GM13976 (cell line): ENCODE measurements around the gene SPATS2L.

ENCODE experiments used
- DNase-seq: peaks from one replicate; pipeline ENCODE4 v3.0.0; 2012; ENCODE audit warnings: low spot score
- in situ Hi-C: fragments of 300-500 bp; cut with MboI; formaldehyde crosslinking; loops from one replicate; pipeline ENCODE4 v1.12.0; 2022; ENCODE audit warnings: low sequenced_read_pairs, mixed read lengths, inconsistent platforms; ENCODE audit not compliant: unreplicated experiment
- TF ChIP-seq, protein P1 (sequence below): IDR thresholded peaks from 2 replicates; pipeline ENCODE4 v1.5.1; 2012; ENCODE audit warnings: borderline replicate concordance, mild to moderate bottlenecking; ENCODE audit not compliant: insufficient read depth; ENCODE audit errors: extremely low read depth, missing control alignments, control extremely low read depth

SPATS2L gene

DNA sequence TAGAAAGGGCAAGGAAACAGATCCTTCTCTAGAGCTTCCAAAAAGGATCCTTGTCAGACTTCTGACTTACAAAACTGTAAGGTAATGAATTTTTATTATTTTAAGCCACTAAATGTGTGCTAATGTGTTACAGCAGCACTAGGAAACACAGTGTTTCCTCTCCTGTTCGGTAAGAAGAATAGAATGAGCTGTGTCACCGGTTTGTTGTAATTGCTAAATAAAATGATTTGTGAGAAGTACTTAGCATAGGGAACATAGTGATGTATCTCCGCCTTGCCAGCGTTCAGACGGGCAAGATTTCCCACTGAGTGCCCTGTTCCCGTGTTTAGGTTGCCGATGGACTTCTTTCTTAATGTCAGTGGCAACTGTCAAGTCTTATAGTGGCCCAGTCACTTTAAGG is 57.6 kb downstream of the SPATS2L start:
- TF ChIP-seq, protein P1, sequence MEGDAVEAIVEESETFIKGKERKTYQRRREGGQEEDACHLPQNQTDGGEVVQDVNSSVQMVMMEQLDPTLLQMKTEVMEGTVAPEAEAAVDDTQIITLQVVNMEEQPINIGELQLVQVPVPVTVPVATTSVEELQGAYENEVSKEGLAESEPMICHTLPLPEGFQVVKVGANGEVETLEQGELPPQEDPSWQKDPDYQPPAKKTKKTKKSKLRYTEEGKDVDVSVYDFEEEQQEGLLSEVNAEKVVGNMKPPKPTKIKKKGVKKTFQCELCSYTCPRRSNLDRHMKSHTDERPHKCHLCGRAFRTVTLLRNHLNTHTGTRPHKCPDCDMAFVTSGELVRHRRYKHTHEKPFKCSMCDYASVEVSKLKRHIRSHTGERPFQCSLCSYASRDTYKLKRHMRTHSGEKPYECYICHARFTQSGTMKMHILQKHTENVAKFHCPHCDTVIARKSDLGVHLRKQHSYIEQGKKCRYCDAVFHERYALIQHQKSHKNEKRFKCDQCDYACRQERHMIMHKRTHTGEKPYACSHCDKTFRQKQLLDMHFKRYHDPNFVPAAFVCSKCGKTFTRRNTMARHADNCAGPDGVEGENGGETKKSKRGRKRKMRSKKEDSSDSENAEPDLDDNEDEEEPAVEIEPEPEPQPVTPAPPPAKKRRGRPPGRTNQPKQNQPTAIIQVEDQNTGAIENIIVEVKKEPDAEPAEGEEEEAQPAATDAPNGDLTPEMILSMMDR: no peak
- DNase-seq: no peak
- in situ Hi-C loops: no loop called here

DNA sequence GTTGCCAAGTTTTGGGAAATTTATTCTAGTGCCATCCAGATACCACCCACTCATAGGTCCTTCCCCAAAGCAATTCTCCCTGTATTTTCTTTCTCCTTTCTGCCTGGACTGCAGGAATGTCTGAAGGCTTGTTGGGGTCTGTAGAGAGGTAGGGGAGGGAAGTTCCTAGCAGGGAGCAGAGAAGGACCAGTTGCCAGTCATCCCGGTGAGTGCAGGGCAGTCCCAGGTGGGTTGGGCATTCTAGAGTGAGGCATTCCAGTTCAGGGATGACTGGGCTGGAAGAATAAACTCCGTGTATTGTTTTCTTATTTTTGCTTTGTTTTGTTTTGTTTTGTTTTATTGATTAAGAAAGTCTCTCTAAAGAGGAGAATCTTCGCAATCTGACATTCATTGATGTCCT is 58.1 kb downstream of the SPATS2L start:
- no peak for DNase-seq
- TF ChIP-seq, protein P1: no peak
- in situ Hi-C loops: no loop called here

DNA sequence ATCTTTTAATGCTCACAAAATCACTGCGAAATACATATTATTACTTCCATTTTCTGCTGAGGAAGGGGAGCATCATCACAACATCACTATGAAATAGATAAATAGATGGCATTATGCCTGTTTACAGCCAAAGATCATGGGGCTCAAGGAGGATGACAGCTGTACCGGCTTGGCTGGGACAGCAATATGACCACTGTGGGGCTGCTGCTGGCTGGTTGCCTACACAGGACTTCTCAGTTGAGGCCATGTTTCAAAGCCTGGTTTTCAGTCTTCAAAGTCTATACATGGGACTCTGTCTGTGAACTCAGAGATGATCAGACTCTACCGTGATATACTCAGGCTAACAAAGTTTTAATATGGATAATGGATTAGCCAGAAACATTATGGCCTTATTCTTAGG is 58.7 kb downstream of the SPATS2L start:
- no peak for DNase-seq
- TF ChIP-seq, protein P1: no peak
- in situ Hi-C loops: no loop called here

DNA sequence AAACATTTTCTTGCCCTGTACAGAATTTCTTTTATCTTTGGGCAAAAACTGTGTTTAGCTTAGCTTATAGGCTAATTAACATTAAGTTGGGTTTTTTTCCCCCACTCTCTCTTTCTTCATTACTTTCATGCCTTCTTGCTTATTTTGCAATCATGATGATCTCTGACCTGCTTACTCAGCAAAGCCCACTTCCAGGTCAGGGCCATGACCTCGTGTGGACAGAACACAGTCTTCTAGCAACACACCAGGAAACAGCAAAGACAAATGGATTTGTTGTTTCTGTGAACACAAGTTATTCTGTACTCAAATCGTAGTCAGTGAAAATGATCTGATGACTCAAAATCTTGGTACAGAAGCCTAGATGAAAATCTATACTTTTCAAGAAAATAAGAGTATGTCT is 60.7 kb downstream of the SPATS2L start:
- TF ChIP-seq, protein P1: no peak
- in situ Hi-C loops: no loop called here
- DNase-seq: no peak

DNA sequence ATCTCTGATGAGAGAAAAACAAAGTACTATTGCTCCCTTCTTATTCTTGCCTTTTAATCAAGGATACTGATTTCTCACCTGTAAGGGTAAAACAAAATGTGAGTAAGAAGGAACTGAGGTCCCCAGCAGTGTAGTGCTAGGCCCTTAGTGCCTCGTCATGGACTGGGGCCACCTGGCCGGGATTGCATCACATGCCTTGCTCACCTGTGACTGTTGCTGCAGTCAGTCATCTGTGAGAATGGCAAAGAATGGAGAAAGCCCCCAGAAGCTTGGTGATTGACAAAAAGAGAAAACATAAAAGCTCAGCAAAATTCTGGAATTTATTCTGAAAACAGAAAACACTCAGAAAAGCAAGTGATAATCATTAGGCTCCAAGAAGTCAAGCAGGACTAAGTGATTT is 63.4 kb downstream of the SPATS2L start:
- no peak for DNase-seq
- TF ChIP-seq, protein P1: no peak
- in situ Hi-C loops: no loop called here

DNA sequence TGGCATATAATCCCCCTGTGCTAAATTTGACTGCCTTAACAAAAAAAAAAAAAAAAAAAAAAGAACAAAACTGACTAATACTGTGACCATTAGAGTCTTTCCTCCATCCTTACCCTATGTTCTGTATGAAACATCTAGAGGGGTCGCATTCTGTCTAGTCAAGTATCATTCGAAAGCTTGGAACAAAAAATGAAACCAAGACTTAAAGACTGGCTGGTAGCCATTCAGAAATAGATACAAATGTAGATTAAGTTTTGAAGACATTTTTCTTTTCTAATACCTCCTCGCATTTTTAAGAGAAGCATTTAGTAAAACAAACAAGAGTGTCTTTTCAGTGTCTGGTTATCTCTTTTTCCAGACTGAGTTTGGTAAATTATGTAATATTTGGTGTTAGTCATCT is 66.7 kb downstream of the SPATS2L start:
- no peak for DNase-seq
- TF ChIP-seq, protein P1: no peak
- in situ Hi-C loops: no loop called here

DNA sequence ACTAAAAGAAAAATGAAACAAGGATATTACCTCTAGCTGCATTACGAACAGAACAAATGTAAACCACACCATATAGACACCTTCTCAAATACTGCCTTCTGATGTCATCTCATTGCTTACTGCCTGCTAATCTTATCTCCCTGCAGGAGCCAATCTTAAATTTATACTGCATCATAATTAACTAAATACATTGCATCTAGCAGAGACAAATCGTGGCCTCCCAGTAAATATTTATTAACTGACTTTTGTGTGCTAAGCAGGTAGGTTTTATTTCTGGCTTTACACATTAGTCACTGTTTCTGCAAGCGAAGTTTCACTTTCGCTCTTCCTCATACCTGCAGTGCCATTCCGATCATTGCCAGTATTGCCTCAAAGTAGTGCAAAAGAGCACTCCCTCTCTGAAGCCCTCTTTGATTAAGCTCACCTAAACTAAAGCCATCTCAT is 67.5 kb downstream of the SPATS2L start:
- in situ Hi-C loops: no loop called here
- TF ChIP-seq, protein P1: no peak
- peak; percentile 38 for DNase-seq
